Neural progenitor cell (in vitro differentiated cells): ENCODE results near the gene RHD. TPM values are rescaled to one million over a fixed set of nuclear protein-coding genes. Genes with fewer than 3 reads are reported as not detected.
A peak's percentile ranks its signal among the peaks of the same experiment; 100 is the strongest.
"Not testable (repeated sequence)": the region's sequence is repeated elsewhere in the genome, so short reads cannot be mapped to it uniquely, and the experiment has no call there.

Experiments
- DNase-seq: peaks from one replicate; pipeline ENCODE4 v3.0.0-alpha.2; 2016; ENCODE audit warnings: low spot score
- H2AFZ ChIP-seq: fragments of 200-600 bp; sonication (generic); replicated peaks from 2 replicates; pipeline ENCODE4 v1.6.1; 2016; ENCODE audit warnings: antibody characterized with exemption
- H3F3A ChIP-seq: fragments of 200-600 bp; sonication (generic); 2 replicates; pipeline ENCODE4 v1.6.1; 2016; ENCODE audit warnings: antibody characterized with exemption, low read depth
- H3K27ac ChIP-seq: fragments of 200-600 bp; sonication (generic); 2 replicates; pipeline ENCODE4 v1.5.1; 2016; ENCODE audit warnings: mild to moderate bottlenecking
- H3K27me3 ChIP-seq: fragments of 200-600 bp; sonication (generic); 2 replicates; pipeline ENCODE4 v1.6.1; 2016; ENCODE audit warnings: mild to moderate bottlenecking, moderate library complexity
- H3K36me3 ChIP-seq: fragments of 200-600 bp; sonication (generic); 2 replicates; pipeline ENCODE4 v1.5.1; 2016
- H3K4me1 ChIP-seq: fragments of 200-600 bp; sonication (generic); 2 replicates; pipeline ENCODE4 v1.6.1; 2016; ENCODE audit warnings: mixed run types
- H3K4me2 ChIP-seq: fragments of 200-600 bp; sonication (generic); 2 replicates; pipeline ENCODE4 v1.6.1; 2016
- H3K4me3 ChIP-seq: fragments of 200-600 bp; sonication (generic); 2 replicates; pipeline ENCODE4 v1.5.1; 2016
- H3K79me2 ChIP-seq: fragments of 200-600 bp; sonication (generic); 2 replicates; pipeline ENCODE4 v1.6.1; 2016; ENCODE audit warnings: low read depth
- H3K9ac ChIP-seq: fragments of 200-600 bp; sonication (generic); 2 replicates; pipeline ENCODE4 v1.6.1; 2016
- H3K9me3 ChIP-seq: fragments of 200-600 bp; sonication (generic); 2 replicates; pipeline ENCODE4 v1.5.1; 2016; ENCODE audit warnings: low read depth
- H4K20me1 ChIP-seq: fragments of 200-600 bp; sonication (generic); 2 replicates; pipeline ENCODE4 v1.6.1; 2016; ENCODE audit warnings: low read depth
- H3K27ac Mint-ChIP-seq: 3 replicates; pipeline ENCODE4 v1.8.0; 2021; ENCODE audit warnings: mixed read lengths
- H3K27me3 Mint-ChIP-seq: 2 replicates; pipeline ENCODE4 v1.8.0; 2022; ENCODE audit warnings: low read depth, mild to moderate bottlenecking, inconsistent platforms, moderate library complexity, mixed read lengths; ENCODE audit not compliant: insufficient read depth
- H3K36me3 Mint-ChIP-seq: 3 replicates; pipeline ENCODE4 v1.8.0; 2021; ENCODE audit warnings: mixed read lengths
- H3K4me1 Mint-ChIP-seq: 3 replicates; pipeline ENCODE4 v1.8.0; 2021; ENCODE audit warnings: mixed read lengths
- H3K4me3 Mint-ChIP-seq: 3 replicates; pipeline ENCODE4 v1.8.0; 2021; ENCODE audit warnings: mild to moderate bottlenecking, moderate library complexity, mixed read lengths
- H3K9me3 Mint-ChIP-seq: 3 replicates; pipeline ENCODE4 v1.8.0; 2020; ENCODE audit warnings: mixed read lengths
- EZH2 ChIP-seq: fragments of 200-600 bp; sonication (generic); IDR thresholded peaks from 2 replicates; pipeline ENCODE4 v1.6.1; 2017; ENCODE audit warnings: antibody characterized with exemption, mild to moderate bottlenecking, moderate library complexity
- EZH2phosphoT487 ChIP-seq: fragments of 200-600 bp; sonication (generic); IDR thresholded peaks from 2 replicates; pipeline ENCODE4 v1.6.1; 2017; ENCODE audit warnings: antibody characterized with exemption
- total RNA-seq: library from RNA; depleted of rRNA; stranded (reverse); fragments of >200 nt; gene quantifications from 2 replicates; pipeline ENCODE4 v1.2.3, GENCODE V29; 2015; ENCODE audit warnings: low replicate concordance
- TF ChIP-seq, protein P1 (sequence below): fragments of 200-600 bp; sonication (generic); IDR thresholded peaks from 2 replicates; pipeline ENCODE4 v1.5.1; 2017; ENCODE audit warnings: antibody characterized with exemption, mild to moderate bottlenecking

RHD gene
- total RNA-seq: not detected in 2 replicates

DNA sequence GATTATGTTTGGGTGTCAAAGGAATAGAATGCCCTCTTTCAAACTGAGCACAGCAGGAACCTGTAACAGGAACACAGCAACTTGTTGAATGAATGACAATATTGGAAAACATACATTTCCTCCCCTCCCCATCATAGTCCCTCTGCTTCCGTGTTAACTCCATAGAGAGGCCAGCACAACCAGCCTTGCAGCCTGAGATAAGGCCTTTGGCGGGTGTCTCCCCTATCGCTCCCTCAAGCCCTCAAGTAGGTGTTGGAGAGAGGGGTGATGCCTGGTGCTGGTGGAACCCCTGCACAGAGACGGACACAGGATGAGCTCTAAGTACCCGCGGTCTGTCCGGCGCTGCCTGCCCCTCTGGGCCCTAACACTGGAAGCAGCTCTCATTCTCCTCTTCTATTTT, at the start of gene RHD:
RHD (plus strand) TSS at position 272 of the 400 bp plus-strand sequence; CDS start at position 311, 39 bp downstream.
- H3K4me3 ChIP-seq, H3K4me2 ChIP-seq, DNase-seq, H3F3A ChIP-seq, H2AFZ ChIP-seq, H3K79me2 ChIP-seq, H3K36me3 Mint-ChIP-seq, H3K9me3 ChIP-seq, H3K4me1 ChIP-seq, H3K9ac ChIP-seq, H3K27ac Mint-ChIP-seq, H3K27me3 ChIP-seq, H3K27ac ChIP-seq, H3K36me3 ChIP-seq, H3K9me3 Mint-ChIP-seq, H3K4me1 Mint-ChIP-seq, H4K20me1 ChIP-seq, H3K27me3 Mint-ChIP-seq, H3K4me3 Mint-ChIP-seq: not testable (repeated sequence)

DNA sequence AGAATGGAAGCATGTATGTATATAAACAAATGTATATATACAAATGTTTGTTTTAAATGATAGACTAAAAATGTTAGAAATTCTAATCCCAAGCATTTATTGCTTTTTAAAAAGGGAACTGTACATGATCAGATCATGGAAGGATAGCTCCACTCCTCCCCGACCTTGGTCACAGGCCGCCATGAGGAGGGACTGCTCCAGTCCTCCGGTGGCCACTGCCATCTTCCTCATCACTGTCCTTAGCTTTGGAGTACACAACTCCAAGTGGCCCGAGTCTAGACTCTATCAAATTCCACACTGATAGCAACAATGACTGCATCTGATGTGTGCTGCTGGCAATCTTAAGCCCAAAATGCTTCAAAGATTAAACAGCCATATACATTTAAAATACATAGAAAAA, 49.7 kb upstream of the RHD start:
- Histone ChIP-seq H3K27ac (no peak overlapping the region), H3K27me3 (no peaks in the 10 kb centered on the region), H3K4me2 (no peak overlapping the region), H3K4me3 (no peak overlapping the region), H3K9me3 (no peaks in the 10 kb centered on the region), H3K4me1 (no peaks in the 10 kb centered on the region), H4K20me1 (no peaks in the 10 kb centered on the region), H3K79me2 (no peaks in the 10 kb centered on the region), H3F3A (no peaks in the 10 kb centered on the region), H3K9ac (no peak overlapping the region), H2AFZ (no peak overlapping the region), H3K36me3 (peaks cover 7% of the 10 kb centered on the region)
- Mint-ChIP-seq H3K9me3 (no peaks in the 10 kb centered on the region), H3K4me1 (no peaks in the 10 kb centered on the region), H3K27me3 (peaks cover 2% of the 10 kb centered on the region), H3K4me3 (no peak overlapping the region), H3K36me3 (peaks cover 27% of the 10 kb centered on the region), H3K27ac (no peak overlapping the region)
- DNase-seq: no peak
- TF ChIP-seq, protein P1, sequence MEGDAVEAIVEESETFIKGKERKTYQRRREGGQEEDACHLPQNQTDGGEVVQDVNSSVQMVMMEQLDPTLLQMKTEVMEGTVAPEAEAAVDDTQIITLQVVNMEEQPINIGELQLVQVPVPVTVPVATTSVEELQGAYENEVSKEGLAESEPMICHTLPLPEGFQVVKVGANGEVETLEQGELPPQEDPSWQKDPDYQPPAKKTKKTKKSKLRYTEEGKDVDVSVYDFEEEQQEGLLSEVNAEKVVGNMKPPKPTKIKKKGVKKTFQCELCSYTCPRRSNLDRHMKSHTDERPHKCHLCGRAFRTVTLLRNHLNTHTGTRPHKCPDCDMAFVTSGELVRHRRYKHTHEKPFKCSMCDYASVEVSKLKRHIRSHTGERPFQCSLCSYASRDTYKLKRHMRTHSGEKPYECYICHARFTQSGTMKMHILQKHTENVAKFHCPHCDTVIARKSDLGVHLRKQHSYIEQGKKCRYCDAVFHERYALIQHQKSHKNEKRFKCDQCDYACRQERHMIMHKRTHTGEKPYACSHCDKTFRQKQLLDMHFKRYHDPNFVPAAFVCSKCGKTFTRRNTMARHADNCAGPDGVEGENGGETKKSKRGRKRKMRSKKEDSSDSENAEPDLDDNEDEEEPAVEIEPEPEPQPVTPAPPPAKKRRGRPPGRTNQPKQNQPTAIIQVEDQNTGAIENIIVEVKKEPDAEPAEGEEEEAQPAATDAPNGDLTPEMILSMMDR: no peak
- TF ChIP-seq EZH2 (no peak), EZH2phosphoT487 (no peak)

DNA sequence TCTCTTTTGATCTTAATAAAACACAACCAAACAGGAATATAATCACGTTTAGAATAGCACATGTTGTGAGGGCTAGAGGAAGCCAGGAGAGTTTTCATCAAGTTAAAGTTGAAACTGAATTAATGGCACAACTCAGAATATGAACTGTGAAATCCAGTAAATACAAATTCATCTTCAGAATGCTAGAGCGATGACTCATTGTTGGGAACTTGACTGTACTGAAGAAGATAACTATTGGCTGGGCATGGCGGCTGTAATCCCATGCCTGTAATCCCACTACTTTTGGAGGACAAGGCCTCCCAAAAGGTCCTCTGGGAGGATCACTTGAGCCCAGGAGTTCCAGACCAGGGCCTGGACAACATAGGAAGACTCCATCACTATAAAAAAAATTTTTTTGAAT, 48.8 kb upstream of the RHD start:
- Histone ChIP-seq H3K4me1 (no peaks in the 10 kb centered on the region), H3K9ac (no peak overlapping the region), H3F3A (no peaks in the 10 kb centered on the region), H4K20me1 (no peaks in the 10 kb centered on the region), H3K36me3 (peaks cover 7% of the 10 kb centered on the region), H3K27me3 (no peaks in the 10 kb centered on the region), H3K4me2 (no peak overlapping the region), H3K79me2 (no peaks in the 10 kb centered on the region), H3K27ac (no peak overlapping the region), H2AFZ (no peak overlapping the region), H3K4me3 (no peak overlapping the region), H3K9me3 (no peaks in the 10 kb centered on the region)
- no peaks in the 10 kb centered on the region for H3K9me3 Mint-ChIP-seq
- H3K4me3 Mint-ChIP-seq: no peak overlapping the region
- H3K27me3 Mint-ChIP-seq: peaks cover 2% of the 10 kb centered on the region
- no peak for DNase-seq
- H3K36me3 Mint-ChIP-seq: peaks cover 28% of the 10 kb centered on the region
- no peaks in the 10 kb centered on the region for H3K4me1 Mint-ChIP-seq
- H3K27ac Mint-ChIP-seq: no peak overlapping the region
- TF ChIP-seq EZH2phosphoT487: no peak
- TF ChIP-seq EZH2: no peak
- TF ChIP-seq, protein P1: no peak

DNA sequence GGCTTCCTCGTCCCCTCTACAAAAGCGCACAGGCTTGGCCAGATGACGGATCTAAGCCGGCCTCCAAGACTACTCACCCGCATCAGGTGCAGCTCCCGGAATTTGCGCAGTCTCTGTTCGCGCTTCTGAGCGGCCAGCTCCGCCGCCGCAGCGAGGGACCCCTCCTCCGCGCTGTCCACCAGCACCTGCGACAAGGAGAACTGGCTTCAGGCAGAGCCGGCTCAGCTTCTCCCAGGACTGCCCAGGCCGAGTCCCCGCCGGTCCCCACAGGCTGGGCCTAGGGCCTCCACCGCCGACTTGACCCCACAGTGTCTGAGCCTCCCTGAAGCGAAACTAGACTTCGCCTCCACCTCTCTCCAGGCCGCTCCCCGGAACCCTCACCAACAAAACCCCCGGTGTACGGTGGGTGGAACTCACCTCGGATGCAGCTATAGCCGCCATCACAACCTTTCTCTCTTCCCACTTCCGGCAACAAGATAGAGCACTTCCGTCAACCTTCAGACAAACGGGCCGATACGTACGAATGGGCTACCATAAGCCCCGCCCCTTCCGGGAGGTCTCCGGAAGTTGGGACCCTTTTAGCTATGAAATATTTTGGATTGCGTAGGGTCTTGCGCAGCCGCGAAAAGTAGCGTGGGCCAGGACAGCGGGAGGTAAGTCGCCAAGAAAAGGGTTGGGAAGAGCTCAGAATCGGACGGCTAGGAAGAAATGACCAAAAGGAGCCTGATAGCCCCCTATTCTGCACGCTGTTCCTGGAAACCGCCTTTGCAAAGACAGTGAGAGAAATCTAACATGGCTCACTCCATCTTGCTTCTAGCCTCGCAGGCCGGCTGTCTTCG, 40.1 kb upstream of the RHD start, which contains the start of gene SYF2:
SYF2 (minus strand) TSS at position 476 of the 839 bp plus-strand sequence; CDS start at position 441, 35 bp downstream.
- H4K20me1 ChIP-seq: peaks cover 3% of the 10 kb centered on the region
- no peaks in the 10 kb centered on the region for H3K27me3 ChIP-seq
- H3K9me3 Mint-ChIP-seq: no peaks in the 10 kb centered on the region
- peaks cover 7% of the 10 kb centered on the region for H3K36me3 Mint-ChIP-seq
- H3F3A ChIP-seq: peaks cover 18% of the 10 kb centered on the region
- no peak within 1 kb of the TSS for H3K4me3 Mint-ChIP-seq
- H3K9ac ChIP-seq: peak within 1 kb of the TSS; percentile 81
- peaks cover 70% of the 10 kb centered on the region for H3K79me2 ChIP-seq
- peaks cover 12% of the 10 kb centered on the region for H3K4me1 Mint-ChIP-seq
- peaks cover 10% of the 10 kb centered on the region for H3K4me1 ChIP-seq
- H3K27ac Mint-ChIP-seq: peak within 1 kb of the TSS; percentile 97
- DNase-seq: peak; percentile 95
- peaks cover 3% of the 10 kb centered on the region for H3K36me3 ChIP-seq
- peak within 1 kb of the TSS; percentile 79 for H2AFZ ChIP-seq
- peak within 1 kb of the TSS; percentile 99 for H3K4me2 ChIP-seq
- no peaks in the 10 kb centered on the region for H3K27me3 Mint-ChIP-seq
- H3K9me3 ChIP-seq: no peaks in the 10 kb centered on the region
- peak within 1 kb of the TSS; percentile 88 for H3K4me3 ChIP-seq
- TF ChIP-seq EZH2: peak; percentile 24
- no peak for TF ChIP-seq EZH2phosphoT487
- TF ChIP-seq, protein P1: no peak
- peak within 1 kb of the TSS; percentile 43 for H3K27ac ChIP-seq
